ENCODE measurements around the gene SLC22A23. TPM values are rescaled to one million over a fixed set of nuclear protein-coding genes. Genes with fewer than 3 reads are reported as not detected.

The SLC22A23 gene
- total RNA-seq, 1 experiment from 2014 or later = 3.9 TPM

- DNase-seq (ENCODE audit: low read depth) = no peak
Observed at GRCh38 chr6:3230900-3231246, 226.0 kb downstream of the SLC22A23 start.

DNA sequence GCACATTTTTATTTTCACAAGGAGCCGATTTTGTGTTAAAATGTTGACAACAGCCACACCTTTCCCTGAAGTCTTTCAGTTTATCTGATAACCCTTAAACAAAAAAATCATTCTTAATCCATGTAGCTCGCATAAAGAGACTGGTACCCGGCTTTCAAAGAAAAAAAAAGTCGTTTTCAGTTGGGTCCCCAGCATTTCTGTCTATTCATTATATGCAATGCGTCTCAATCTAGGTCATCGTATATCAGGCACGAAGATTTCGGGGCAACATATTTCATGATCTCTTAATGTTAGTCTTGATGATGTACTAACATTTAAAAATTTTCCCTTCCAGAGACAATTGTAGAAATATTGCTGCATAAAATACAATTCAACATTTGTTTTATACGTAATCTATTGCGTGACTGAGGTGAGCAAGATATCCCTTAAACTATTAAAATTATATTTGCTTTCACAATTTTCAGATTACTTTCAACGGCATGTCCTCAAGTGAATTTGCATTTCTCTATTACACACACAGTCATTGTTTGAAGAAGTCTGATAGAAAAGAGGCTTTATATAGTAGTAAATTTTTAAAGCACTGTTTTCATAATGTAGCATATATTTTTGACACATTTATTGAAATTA is 226.5 kb downstream of the SLC22A23 start:
- DNase-seq (ENCODE audit: low read depth) = no peak

DNA sequence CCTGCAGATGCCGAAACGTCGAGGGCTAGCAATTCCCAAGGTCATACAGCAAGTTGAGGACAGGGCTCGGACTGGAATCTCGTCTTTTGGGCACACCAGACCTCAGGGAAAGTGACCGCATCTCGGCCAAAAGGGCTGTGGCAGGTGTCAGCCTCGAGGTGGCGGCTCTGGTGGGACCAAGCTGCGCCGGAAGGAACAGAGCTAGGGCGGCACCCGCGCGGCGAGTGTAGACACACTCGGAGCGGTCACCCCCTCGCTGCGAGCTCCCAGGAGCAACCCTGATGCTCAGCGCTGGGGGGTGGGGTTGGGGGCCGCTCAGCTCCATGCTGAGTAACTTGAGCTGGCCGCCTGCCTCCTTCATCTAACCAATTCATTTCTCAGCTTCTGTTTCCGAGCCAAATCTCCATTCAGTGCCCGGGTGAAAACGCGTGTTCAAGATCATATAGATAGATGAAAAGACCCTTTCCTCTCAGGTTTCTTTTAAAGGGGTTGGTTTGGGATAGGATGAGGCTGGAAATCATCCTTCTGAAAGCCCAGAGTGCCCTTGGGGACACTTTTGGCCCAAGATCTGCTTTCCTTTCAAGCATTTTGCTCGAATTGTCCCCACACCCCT is 227.2 kb downstream of the SLC22A23 start:
- no peak for DNase-seq (ENCODE audit: low read depth)

- DNase-seq (ENCODE audit: low read depth) = no peak
Observed at GRCh38 chr6:3228771-3229565, 227.9 kb downstream of the SLC22A23 start.

DNA sequence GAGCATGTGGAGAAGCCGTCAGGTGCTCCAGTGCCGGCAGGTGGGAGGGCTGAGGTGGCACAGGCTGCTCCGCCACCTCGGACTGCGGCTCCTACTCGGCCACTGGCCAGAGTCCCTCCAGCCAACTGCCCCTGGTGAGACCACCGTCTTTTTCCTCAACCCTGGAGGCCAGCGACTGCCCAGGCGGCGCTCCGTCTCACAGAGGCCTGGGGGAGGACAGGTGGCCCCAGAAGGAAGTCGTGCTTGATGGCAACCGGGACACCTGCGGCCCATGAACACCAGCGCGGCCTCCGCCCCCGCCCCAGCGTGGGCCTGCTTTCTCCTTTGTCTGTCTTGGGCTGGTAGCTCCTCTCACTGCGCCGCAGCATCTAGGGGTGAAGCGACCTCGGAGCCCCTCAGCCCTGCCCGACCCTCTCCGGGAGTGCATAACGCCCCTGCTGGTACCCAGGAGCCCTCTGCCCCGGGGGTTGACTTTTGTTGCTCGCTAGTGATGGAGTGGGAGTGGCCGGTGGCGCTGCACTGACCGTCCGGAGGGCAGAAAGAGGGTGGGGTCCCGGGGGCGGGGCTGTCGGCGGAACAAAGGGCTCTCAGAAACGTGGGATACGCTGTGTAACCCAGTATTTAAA is 228.7 kb downstream of the SLC22A23 start:
- no peak for DNase-seq (ENCODE audit: low read depth)

- no peak for DNase-seq (ENCODE audit: low read depth)
Observed at GRCh38 chr6:3227363-3228045, 229.3 kb downstream of the SLC22A23 start, which contains the start of gene TUBB2B. TUBB2B (minus strand) TSS chr6:3227653; CDS start chr6:3227543, 110 bp downstream.

GRCh38 chr6:3226481-3227362 is 230.1 kb downstream of the SLC22A23 start:
- no peak for DNase-seq (ENCODE audit: low read depth)

DNA sequence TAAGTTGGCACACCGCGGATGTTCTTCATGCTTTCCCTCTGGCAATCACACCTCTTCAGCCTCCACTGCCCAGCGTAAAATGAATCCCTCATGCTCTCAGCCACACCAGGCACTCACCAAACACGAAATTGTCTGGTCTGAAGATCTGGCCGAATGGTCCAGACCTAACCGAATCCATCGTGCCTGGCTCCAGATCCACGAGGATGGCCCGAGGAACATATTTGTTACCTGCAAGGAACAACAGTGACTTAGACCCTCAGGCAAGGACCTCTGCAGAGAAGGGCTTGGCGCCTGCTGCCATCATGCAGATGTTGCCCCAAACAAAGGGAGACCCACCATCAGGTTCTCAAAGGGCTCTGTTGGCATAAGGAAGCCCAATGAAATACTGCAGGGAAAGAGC is 230.8 kb downstream of the SLC22A23 start:
- no peak for DNase-seq (ENCODE audit: low read depth)

DNA sequence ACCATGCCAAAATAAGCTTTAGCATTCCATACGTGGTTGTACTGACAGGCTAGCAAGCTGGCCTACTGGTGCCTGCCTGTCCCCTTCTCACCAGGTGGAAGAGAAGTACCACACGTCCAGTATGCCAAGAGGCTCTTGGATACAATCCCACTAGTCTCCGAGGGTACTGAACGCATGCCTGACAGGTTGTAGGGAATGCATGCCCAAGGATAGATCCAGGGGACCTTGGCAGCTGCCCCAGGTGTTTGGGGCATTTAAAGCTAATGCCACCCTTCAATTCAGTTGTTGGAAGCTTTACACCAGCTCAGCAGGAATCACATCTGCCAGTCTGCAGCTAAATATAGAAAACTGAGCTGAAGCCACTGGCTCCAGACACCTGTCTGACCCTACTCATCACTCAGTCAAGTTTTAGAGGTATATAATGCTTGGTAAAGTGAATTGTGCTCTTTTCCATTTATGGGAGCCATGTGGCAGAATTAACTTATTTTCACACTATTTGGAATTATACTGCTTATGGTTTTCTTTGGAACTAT is 234.3 kb downstream of the SLC22A23 start:
- no peak for DNase-seq (ENCODE audit: low read depth)

DNA sequence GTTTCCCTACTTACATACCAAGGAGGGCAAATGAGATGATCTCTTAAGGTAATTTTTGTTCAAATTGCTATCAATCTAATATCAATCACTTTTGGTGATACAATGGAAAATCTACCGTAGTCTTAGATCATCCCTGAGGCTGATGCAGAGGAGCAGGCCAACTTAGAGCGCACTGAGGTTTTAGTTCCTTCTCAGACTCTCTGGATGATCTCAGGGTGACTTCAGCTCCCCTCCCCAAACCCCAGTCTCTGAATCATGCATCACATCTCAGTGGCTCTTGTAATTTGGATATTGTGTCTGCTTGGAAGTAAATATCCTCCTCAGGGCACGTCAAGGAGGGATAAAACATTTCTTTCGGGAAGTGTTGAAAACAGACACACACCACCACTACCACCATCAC is 235.3 kb downstream of the SLC22A23 start:
- no peak for DNase-seq (ENCODE audit: low read depth)

- DNase-seq (ENCODE audit: low read depth) = no peak
Observed at GRCh38 chr6:3220366-3220765, 236.5 kb downstream of the SLC22A23 start.

Other genes with a start within 250 kb of the SLC22A23 start
- gene TUBB2B, start 229.4 kb downstream of the SLC22A23 start, total RNA-seq (2014; rRNA removed; shearing (Covaris generic)) = 0.10 TPM in 1 of 2 replicates, not detected in the other
- gene PSMG4, start 198.1 kb downstream of the SLC22A23 start, total RNA-seq (2014; rRNA removed; shearing (Covaris generic)) = 62.2 and 63.9 TPM in 2 replicates